HepG2 (cell line): ENCODE results near the gene ADAMTS13. TPM values are rescaled to one million over a fixed set of nuclear protein-coding genes. Genes with fewer than 3 reads are reported as not detected.

Experiments
- ATAC-seq: fragments of 200-7000 bp; cut with Tn5 transposase; 3 replicates; pipeline ENCODE4 v1.9.1; 2020; ENCODE audit warnings: mild to moderate bottlenecking, moderate library complexity
- BruUV-seq: library from RNA; stranded (reverse); fragments of 400-500 nt; replicated peaks from 2 replicates; lab custom pipeline; 2021; lab: Mats Ljungman, UMichigan
- CTCF ChIA-PET: fragments of 300-600 bp; formaldehyde crosslinking; extraction: SDS; loops from one replicate; lab custom pipeline; 2021; ENCODE audit warnings: low total read pairs, inconsistent platforms, low intra/inter-chr PET ratio; lab: Yijun Ruan, JAX
- POLR2A ChIA-PET: fragments of 350-600 bp; sonication (Branson Sonifier 250); formaldehyde crosslinking; loops from one replicate; lab custom pipeline; 2020; ENCODE audit warnings: antibody characterized with exemption, inconsistent platforms; lab: Yijun Ruan, JAX
- DNase-seq: peaks from one replicate; pipeline ENCODE4 v3.0.0-alpha.2; 2015; ENCODE audit warnings: low spot score
- FAIRE-seq: peaks from 3 replicates; lab custom pipeline; 2011; peaks lifted over from hg19 to GRCh38; lab: Jason Lieb, UNC
- H2AFZ ChIP-seq: one replicate; pipeline ENCODE4 v1.6.1; 2011; ENCODE audit warnings: low read length, inconsistent platforms
- H3K27ac ChIP-seq: fragments of 300-600 bp; 3 replicates; pipeline ENCODE4 v1.8.0; 2011; ENCODE audit warnings: mixed run types, mild to moderate bottlenecking, mixed read lengths, low read length, inconsistent platforms; ENCODE audit not compliant: insufficient read depth; ENCODE audit errors: extremely low read length
- H3K27me3 ChIP-seq, 2 experiments: fragments of 200-600 bp in 1 of 2; 2 replicates in 1 of 2; 3 replicates in 1 of 2; pipeline versions ENCODE4 v1.6.0 to v1.8.0; 2011; ENCODE audit warnings: low read length in 2 of 2, mild to moderate bottlenecking in 2 of 2, moderate library complexity in 2 of 2, inconsistent platforms in 1 of 2; ENCODE audit not compliant: insufficient read depth in 2 of 2, control insufficient read depth in 1 of 2
- H3K36me3 ChIP-seq, 2 experiments: fragments of 200-600 bp in 1 of 2; replicated peaks in 1 of 2; 2 replicates in 1 of 2; 3 replicates in 1 of 2; pipeline versions ENCODE4 v1.5.1 to v1.8.0; 2011; ENCODE audit warnings: low read length in 2 of 2, inconsistent platforms in 1 of 2; ENCODE audit not compliant: insufficient read depth in 2 of 2, control insufficient read depth in 1 of 2
- H3K4me1 ChIP-seq: 2 replicates; pipeline ENCODE4 v1.5.1; 2012; ENCODE audit warnings: low read length, inconsistent platforms; ENCODE audit not compliant: insufficient read depth
- H3K4me2 ChIP-seq: 2 replicates; pipeline ENCODE4 v1.6.0; 2011; ENCODE audit warnings: low read depth, low read length, inconsistent platforms
- H3K4me3 ChIP-seq, 3 experiments: fragments of 200-600 bp in 1 of 3; sonication (generic), shearing (Covaris generic) in 1 of 3; replicated peaks in 1 of 3; 2 replicates each; pipeline ENCODE4 v1.5.1; 2011 to 2016; ENCODE audit warnings: low read length in 3 of 3, inconsistent platforms in 2 of 3, low read depth in 2 of 3, mild to moderate bottlenecking in 2 of 3, control low read depth in 1 of 3, mixed read lengths in 1 of 3; ENCODE audit not compliant: insufficient read depth in 1 of 3
- H3K79me2 ChIP-seq: one replicate; pipeline ENCODE4 v1.6.1; 2011; ENCODE audit warnings: low read length, inconsistent platforms; ENCODE audit not compliant: insufficient read depth
- H3K9ac ChIP-seq: 2 replicates; pipeline ENCODE4 v1.6.0; 2011; ENCODE audit warnings: mild to moderate bottlenecking, low read depth, low read length, inconsistent platforms; ENCODE audit not compliant: insufficient read depth
- H3K9me3 ChIP-seq: 2 replicates; pipeline ENCODE4 v1.5.1; 2012; ENCODE audit warnings: mild to moderate bottlenecking, low read length
- H4K20me1 ChIP-seq: 2 replicates; pipeline ENCODE4 v1.6.0; 2011; ENCODE audit warnings: inconsistent platforms, mild to moderate bottlenecking, low read length, moderate library complexity; ENCODE audit not compliant: insufficient read depth
- AGO1 ChIP-seq: fragments of 200-400 bp; formaldehyde crosslinking; IDR thresholded peaks from 2 replicates; pipeline ENCODE4 v1.6.1; 2017; ENCODE audit warnings: mild to moderate bottlenecking, low read depth, low read length, moderate library complexity; ENCODE audit not compliant: poor library complexity, severe bottlenecking
- AGO2 ChIP-seq: fragments of 200-400 bp; formaldehyde crosslinking; optimal IDR thresholded peaks from 2 replicates; pipeline ENCODE3; 2017; ENCODE audit warnings: mild to moderate bottlenecking, low read depth, low read length, moderate library complexity
- AKAP8 ChIP-seq: sonication (generic); formaldehyde crosslinking; IDR thresholded peaks from 2 replicates; pipeline ENCODE4 v1.5.1; 2020; ENCODE audit warnings: mild to moderate bottlenecking, missing genetic modification reagents
- E2F2 ChIP-seq: sonication (generic); formaldehyde crosslinking; IDR thresholded peaks from 2 replicates; pipeline ENCODE4 v1.4.0; 2020; ENCODE audit warnings: missing genetic modification reagents, borderline replicate concordance
- FOXA3 ChIP-seq: IDR thresholded peaks from 2 replicates; pipeline ENCODE4 v1.6.1; 2016; ENCODE audit warnings: missing genetic modification reagents, missing compliant biosample characterization
- PHF8 ChIP-seq: sonication (generic); formaldehyde crosslinking; IDR thresholded peaks from 2 replicates; pipeline ENCODE4 v1.5.0; 2020; ENCODE audit warnings: missing genetic modification reagents
- ZNF263 ChIP-seq: sonication (generic); formaldehyde crosslinking; IDR thresholded peaks from 2 replicates; pipeline ENCODE4 v1.4.0; 2020; ENCODE audit warnings: missing genetic modification reagents
- WGBS: methylation state at CpG from one replicate; pipeline ENCODE4 v1.1.6; 2017; ENCODE audit warnings: low lambda C conversion rate; 5-methylcytosine and 5-hydroxymethylcytosine counted together
- in situ Hi-C: cut with HindIII; loops from 2 replicates; pipeline ENCODE4 v1.10.0; 2017; ENCODE audit warnings: low pct_unique_long_range_greater_than_20kb; ENCODE audit not compliant: extremely low pct_ligation_motif_present
- intact Hi-C: fragments of 100-400 bp; cut with micrococcal nuclease; formaldehyde crosslinking; loops from one replicate; pipeline ENCODE4 v1.10.0; 2022; ENCODE audit not compliant: unreplicated experiment
- polyA plus RNA-seq, 8 experiments: library from polyadenylated mRNA; depleted of rRNA in 3 of 8; stranded (reverse) in 7 of 8; unstranded in 1 of 8; fragments of >200 nt; fragmentation: Illumina TruSeq in 4 of 8; extraction: Trizol in 4 of 8; gene quantifications; 2 replicates each; pipeline versions ENCODE4 v1.2.1 to v1.2.3, GENCODE V29; 2011 to 2016; ENCODE audit warnings: low read depth in 4 of 8, missing spikeins in 1 of 8, mixed read lengths in 1 of 8; ENCODE audit not compliant: insufficient read depth in 1 of 8
- total RNA-seq, 5 experiments: library from RNA; depleted of rRNA; stranded (reverse); fragments of >200 nt; fragmentation: Illumina TruSeq; extraction: Trizol; gene quantifications; 2 replicates each; pipeline ENCODE4 v1.2.3, GENCODE V29; 2016; ENCODE audit warnings: low read depth in 1 of 5

ADAMTS13 gene
- total and polyA plus RNA-seq, 2 of the 13 experiments (the other 11 are each of a cell fraction or from before 2014, with no cell fraction given), result 0.91 to 4.5 TPM

DNA sequence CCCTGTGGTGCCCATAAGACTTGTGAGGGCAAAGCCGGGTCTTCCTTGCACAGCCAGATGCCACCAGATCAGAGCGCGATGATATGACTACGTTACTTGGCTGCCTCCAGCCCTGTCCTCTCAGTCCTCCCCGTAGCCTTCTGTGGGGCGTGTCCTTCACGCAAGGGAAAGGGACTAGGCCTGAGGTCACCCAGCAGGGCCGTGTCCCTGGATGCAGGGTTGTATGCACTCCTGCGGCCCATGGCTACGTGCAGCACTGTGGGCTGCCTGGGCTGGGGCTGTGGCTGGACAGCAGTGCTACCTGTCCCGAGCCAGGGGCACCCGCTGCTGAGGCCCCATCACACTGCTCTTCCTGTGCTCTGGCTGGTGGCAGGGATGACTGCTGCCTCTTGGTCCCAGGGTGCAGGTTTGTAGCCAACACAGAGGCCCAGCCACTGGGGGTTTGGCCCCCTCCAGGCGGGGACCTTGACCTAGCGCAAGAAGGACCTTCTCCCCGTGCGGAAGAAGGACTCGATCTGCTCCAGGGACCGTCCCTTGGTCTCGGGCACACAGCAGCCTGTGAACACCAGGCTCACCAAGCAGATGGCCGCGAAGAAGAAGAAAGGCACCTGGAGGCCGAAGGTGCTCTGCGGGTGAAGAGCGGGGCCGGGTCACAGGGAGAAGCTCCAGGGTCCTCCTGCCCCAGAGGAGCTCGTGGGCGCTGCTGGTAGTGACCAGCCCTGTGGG lies 49.5 kb downstream of the ADAMTS13 start:
- no peak for FAIRE-seq
- Histone ChIP-seq H3K4me1 (peaks cover 10% of the 10 kb centered on the region; the same call in 1 of the 2 replicates), H3K36me3 (peaks cover 3 to 4% of the 10 kb centered on the region in 2 experiments; a peak in 1 of 5 replicates), H3K4me2 (no peak overlapping the region), H4K20me1 (0 out of 2 replicates have a peak, but pooled peaks cover under 1% of the 10 kb centered on the region), H3K9ac (no peak overlapping the region), H3K27me3 (no peaks in the 10 kb centered on the region), H3K27ac (no peak overlapping the region), H3K79me2 (no peaks in the 10 kb centered on the region), H3K9me3 (no peaks in the 10 kb centered on the region), H2AFZ (no peak overlapping the region), H3K4me3 (no peak overlapping the region)
- POLR2A ChIA-PET, result interaction anchor here (0.5 to 2.3 kb wide), 2 partner anchors 13 to 88 kb away, joined by 4 to 11 read pairs; partner anchors contain the start of gene CACFD1
- 96% methylated on average over 24 of the region's 27 CpGs for WGBS
- CTCF ChIA-PET, result no interaction called here
- TF ChIP-seq AKAP8 (0 out of 2 replicates have a peak, but pooled peaks have one; percentile 22), ZNF263 (CRISPR knock-in tag) (0 out of 2 replicates have a peak, but pooled peaks have one; percentile 41), E2F2 (no peak), AGO2 (peak; percentile 68), FOXA3 (no peak), PHF8 (CRISPR knock-in tag) (peak; percentile 14; the same call in 1 of the 2 replicates), AGO1 (peak; percentile 92)
- in situ Hi-C loops, result no loop called here
- BruUV-seq, result no TSS peak
- no peak for DNase-seq
- intact Hi-C loops, result no loop called here
- peak; percentile 2; the same call in 2 of the 3 replicates for ATAC-seq
